SH-SY5Y (cell line): ENCODE results near the gene LRRC15.

Experiments used
- GATA2 ChIP-seq: IDR thresholded peaks from 2 replicates; pipeline ENCODE4 v1.6.1; 2011; ENCODE audit warnings: mild to moderate bottlenecking, low read depth, low read length
- GATA3 ChIP-seq: IDR thresholded peaks from 2 replicates; pipeline ENCODE4 v1.6.1; 2011; ENCODE audit warnings: low read depth, mild to moderate bottlenecking, low read length, moderate library complexity

Gene LRRC15

DNA sequence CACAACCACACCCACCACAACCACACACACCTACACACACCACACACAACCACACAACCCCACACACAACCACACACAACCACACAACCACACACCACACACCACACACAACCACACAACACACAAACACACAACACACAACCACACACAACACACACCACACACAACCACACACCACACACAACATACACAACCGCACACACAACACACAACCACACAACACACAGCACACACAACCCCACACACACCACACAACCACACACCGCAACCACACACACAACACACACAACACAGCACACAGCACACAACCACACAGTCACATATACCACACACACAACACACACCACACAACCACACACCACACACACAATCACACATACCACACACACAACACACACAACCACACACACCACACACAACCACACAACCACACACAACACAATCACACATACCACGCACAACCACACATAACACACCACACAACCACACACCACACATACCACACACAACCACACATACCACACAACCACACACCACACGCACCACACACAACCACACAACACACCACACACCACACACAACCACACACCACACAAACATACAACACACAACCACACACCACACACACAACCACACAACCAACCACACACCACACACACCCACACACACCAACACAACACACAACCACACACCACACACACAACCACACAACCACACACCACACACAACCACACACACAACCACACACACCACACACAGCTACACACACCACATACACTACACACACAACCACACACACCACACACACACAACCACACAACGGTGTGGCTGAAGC is 42.1 kb downstream of the LRRC15 start:
- TF ChIP-seq GATA3: no peak
- TF ChIP-seq GATA2: no peak

DNA sequence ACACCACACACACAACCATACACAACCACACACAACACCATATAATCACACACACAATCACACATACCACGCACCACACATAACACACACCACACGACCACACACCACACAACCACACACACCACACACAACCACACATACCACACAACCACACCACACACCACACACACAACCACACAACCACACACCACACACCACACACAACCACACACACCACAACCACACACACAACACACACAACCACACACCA is 42.6 kb downstream of the LRRC15 start:
- TF ChIP-seq GATA3: no peak
- no peak for TF ChIP-seq GATA2

DNA sequence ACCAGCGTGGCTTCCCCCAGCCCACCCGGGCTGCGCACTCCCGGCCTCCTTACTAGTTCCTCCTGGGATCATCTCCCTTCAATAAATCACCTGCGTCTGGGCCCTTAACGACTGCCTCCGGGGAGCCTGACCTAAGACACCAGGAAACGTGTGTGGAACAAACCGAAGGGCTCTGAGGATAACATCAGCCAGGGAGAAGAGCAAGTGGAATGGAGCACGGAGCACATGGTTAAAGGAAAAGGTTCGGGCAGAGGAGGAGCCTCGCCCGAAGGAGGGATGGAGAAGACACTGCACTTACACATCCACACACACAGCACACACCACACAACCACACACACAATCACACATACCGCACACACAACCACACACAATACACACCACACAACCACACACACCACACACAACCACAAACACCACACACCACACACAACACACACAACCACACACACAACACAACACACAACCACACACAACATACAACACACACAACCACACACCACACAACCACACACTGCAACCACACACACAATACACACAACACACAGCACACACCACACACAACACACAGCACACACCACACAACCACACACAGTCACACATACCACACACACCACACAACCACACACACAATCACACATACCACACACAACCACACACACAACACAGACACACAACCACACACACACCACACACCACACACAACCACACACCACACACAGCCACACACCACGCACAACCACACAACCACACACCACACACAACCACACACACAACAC is 43.2 kb downstream of the LRRC15 start:
- peak; percentile 21; the same call in 1 of the 2 replicates for TF ChIP-seq GATA2
- TF ChIP-seq GATA3: no peak

DNA sequence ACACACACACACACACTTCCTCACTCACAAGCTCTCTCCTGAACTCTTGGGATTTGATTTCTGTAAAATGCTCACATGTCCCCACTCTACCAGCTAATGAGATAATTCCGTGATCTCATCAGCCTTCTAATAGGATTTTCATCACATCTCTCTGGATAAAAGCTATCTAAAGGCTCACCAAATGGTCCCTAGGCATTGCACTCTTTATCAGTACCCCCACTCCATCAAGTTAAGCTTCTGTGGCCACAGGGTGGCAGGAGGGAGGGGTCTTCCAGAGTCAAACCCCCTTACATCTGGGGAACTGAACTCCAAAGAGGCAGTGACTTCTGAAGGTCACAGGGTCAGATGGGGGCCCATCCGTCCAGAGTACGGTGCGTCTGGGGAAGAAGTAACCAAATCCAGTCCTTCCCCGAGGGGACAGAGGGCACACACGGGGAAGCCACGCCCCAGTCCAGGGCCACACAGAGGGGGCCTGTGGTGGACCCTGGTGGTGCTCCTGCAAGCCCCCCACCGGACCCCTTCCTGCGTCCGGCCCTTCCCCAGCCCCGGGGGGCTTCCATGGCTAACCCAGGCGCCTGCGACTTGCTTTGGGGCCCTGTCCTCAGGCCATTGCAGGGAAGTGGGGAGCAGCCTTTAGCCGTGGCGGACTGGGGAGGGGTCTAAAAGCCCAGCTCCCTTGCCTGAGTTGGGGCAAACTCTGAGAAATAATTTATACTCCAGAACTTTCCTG is 44.0 kb downstream of the LRRC15 start:
- no peak; the same call in 1 of the 2 replicates for TF ChIP-seq GATA2
- no peak for TF ChIP-seq GATA3

DNA sequence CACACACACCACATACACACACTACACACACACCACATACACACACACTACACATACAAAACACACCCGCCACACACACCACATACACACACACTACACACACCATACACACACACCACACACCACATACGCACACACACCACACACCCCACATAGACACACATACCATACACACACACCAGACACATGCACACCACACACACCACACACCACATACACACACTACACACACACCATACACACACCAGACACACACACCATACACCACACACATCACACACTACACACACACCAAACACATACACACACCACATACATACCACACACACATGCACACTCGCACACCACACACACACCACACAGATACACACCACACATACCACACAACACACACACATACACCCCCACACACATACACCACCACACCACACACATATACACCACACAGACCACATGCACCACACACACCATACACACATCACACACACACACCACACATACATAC is 44.7 kb downstream of the LRRC15 start:
- TF ChIP-seq GATA3 (no peak), GATA2 (no peak)

DNA sequence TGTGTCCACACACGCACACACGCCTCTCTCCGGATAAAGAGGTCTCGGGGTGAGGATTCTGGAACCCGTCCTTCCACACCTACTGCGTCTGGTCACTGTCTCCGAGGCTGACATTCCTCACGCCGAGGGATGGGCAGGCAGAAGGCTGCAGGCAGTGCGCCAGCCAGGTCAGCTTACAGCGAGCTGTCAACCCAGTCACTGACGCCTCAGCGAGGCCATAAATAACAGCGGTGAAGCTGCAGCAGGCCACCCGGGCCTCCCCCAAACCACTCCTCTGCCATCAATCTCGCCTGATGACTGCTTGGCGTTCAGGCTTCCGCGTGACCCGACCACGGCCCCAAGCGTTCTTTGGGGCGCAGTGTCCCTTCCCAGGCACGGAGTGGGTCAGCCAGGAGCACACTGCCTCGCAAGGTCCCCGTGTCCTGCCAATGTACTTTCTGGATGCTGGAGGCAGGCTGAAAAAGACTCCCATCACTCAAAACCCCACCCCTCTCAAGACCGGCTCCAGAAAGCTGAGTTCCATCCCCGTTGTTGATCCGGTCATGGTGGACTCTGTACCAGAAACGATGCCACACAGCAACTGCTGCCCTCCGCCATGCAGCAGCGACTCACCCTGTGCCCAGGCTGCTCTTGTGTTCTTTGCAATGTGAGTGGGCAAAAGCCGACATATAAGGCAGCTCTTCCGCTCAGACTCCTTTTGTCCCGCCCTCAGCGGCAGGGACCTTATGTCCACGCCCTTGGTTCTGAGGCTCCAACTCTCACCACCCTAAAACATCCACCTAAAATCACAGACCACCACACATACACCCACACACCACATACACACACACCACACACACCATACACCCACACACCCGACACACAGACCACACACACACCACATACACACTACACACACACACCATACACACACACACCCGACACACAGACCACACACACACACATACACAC is 45.5 kb downstream of the LRRC15 start:
- TF ChIP-seq GATA3 (no peak), GATA2 (no peak; the same call in 1 of the 2 replicates)

DNA sequence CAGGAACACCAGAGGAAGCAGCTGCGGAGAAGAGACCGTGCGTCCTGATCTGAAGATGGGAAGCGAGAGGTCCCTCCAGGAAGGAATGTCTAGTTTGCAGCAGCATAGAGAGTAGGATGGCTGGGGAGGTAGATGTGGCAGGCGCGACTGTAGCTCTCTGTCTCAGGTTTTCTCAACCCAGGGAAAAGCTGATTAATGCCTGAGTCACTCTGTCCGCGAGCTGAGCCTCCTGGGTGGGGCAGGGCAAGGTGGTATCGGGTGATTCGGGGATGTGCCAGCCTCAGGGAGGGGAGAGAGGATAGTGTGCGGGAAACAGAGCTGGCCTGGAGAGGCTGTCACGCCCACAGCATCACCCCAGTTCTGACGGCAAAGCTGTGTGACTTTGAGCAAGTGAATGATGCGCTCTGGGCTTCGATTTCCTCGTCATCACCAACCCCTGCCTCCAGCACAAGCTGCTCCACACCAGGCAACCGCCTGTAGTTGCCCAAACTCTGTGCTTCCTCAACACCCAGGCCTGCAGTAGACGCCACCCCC is 46.8 kb downstream of the LRRC15 start:
- no peak for TF ChIP-seq GATA3
- TF ChIP-seq GATA2: no peak

DNA sequence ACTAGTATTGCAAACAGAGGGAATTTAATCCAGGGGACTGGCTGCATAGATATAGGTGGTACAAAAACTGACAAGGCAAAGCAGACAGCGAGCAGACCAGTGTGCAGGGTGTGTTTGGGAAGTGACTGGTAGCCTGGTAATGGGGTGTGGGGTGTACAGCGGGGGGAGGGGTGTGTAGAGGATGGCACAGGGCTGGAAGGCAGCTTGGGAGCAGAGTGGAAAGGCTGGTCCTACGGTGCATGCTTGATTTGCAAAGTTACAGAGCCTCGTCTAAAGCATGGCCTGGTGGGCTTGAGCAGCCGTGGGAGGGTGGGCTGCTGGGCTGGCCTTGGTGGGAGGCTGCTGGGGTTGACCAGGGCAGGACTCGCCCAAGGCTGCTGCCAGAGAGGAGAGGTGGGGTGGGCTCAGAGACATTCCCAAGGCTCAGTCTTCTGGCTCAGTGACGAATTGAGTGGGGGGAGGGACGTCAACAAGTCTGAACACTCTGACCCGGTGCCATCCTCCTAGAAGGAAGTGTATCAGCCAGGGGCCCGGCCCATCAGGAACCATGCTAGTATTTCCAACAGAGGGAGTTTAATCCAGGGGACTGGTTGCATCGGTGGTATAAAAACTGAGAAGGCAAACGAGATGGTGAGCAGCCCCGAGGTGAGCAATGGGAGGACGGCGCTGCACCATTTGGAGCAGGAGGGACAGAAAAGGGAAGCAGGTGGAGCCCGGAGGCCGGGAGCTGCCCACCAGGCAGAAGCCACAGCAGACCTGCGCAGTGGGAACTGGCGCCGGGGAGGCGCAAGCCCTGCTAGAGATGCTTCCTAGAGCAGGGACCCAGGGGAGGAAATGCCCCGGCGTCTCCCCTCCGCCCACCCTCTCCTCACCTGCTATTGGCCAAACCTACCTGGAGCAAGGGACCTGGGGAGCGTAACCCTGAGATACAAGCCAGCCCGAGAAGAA is 47.6 kb downstream of the LRRC15 start:
- TF ChIP-seq GATA2 (no peak), GATA3 (no peak)

DNA sequence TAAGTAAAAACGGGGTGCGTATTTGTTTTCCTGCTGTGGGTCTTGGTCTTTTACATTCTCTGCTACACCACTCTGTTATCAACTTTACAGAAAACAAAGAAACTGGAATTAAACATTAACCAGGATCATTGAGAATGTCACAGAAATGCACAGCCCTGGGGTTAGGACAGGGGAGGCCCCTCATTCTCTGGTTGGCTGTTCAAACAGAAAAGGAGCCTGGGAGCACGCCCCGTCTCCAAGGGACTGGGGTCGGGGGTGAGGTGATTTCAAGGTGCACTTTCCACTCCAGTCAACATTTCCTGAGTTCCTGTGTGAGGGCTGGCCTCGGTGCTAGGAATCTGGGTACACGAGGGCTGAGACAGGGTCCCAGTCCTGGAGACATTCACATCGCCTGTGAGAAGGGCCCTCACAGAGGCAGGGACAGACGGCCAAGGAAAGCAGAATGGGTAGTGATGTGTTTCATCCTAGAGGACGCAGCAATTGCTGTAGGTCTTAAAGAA is 48.7 kb downstream of the LRRC15 start:
- TF ChIP-seq GATA3 (no peak), GATA2 (no peak)

DNA sequence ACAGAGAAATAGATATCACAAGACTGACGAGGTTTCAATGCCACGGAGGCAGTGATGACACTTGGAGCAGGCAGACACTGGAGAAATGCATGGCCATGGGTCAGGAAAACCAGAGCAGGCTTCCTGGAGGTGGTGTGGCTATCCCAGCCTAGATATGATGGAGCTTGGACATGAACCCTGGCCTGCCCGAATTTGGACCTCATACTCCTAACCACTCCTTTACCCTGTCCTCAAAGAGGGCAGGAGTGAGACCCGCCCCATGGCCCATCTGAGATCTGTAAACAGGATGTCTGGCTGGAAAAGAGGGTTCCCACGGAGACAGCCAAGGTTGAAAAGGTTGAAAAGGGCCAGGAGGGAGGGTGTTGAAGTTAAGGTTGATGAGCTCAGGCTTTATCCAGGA is 49.4 kb downstream of the LRRC15 start:
- no peak for TF ChIP-seq GATA3
- no peak for TF ChIP-seq GATA2

DNA sequence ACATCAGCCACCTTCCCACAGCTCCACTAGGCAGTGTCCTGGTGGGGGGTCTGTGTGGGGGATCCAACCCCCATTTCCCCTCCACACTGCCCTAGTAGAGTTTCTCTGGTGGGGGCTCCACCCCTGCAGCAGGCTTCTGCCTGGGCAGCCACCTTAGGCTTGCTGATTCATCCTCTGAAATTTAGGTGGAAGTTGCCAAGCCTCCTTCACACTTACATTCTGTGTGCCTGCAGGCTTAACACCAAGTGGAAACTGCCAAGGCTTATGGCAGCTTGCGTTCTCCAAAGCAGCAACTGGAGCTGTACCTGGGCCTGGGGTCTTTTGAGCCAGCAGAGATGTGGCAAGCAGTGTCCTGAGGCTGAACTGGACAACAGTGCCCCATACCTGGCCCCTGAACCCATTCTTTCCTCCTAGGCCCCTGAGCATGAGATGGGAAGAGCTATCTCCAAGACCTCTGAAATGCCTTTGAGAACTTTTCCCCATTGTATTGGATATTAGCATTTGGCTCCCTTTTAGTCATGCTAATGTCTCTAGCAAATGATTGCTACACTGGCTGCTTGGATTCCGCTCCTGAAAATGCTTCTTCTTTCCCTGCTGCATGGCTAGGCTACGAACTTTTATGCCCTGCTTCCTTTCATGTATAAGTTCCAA is 50.9 kb downstream of the LRRC15 start:
- TF ChIP-seq GATA2: no peak
- TF ChIP-seq GATA3: no peak
